ENCODE data around the gene OSBPL8.

The OSBPL8 gene

DNA sequence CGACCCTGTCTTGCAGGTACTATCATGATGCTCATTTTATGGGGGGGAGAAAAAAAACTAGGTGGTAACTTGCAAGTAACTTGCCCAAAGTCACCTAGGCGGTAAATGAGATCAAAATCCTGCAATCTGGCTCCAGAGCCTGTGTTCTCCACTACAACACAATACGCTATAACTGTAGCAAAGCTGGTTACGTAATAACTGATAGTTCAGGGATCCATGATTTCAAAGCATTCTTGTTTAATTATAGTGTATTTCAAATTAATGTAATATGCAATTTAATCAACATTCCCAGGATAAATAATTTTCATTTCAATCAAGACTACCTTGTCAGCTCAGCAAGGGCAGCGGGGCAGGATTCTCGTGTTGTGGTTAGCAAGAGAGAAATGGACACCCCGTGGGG lies 243.1 kb downstream of the OSBPL8 start:
- no peaks in the 10 kb centered on the region for H3K9me3 ChIP-seq (replicated peaks in 1 of 2; ENCODE audit: control insufficient read depth in 2 of 2, insufficient read depth in 1 of 2, low read depth in 1 of 2, low read length in 2 of 2)
- no peak overlapping the region for H2AFZ ChIP-seq (ENCODE audit: low read length)
- no peak for DNase-seq (ENCODE audit: low spot score)
- no peak overlapping the region for H3K4me3 ChIP-seq (ENCODE audit: low read length in 2 of 2)
- no peak overlapping the region for H2BK15ac ChIP-seq (ENCODE audit: low read length)
- no peak overlapping the region for H3K4me2 ChIP-seq (ENCODE audit: insufficient read depth, low read length, poor library complexity, severe bottlenecking)
- H3K4me1 ChIP-seq (ENCODE audit: control insufficient read depth in 2 of 2, insufficient read depth in 1 of 2, low read depth in 1 of 2, low read length in 2 of 2), result peaks cover 3 to 7% of the 10 kb centered on the region in 2 donors
- no peaks in the 10 kb centered on the region for H3K79me1 ChIP-seq (ENCODE audit: low read depth, low read length)
- H2BK12ac ChIP-seq (ENCODE audit: low read length), result no peak overlapping the region
- no CpG with 5 or more reads among the region's 7 CpGs for WGBS, 2 donors (ENCODE audit: extremely low coverage in 2 of 2, insufficient read length in 2 of 2, insufficient replicate concordance in 1 of 2)
- no peak overlapping the region for H3K9ac ChIP-seq (ENCODE audit: low read depth, low read length, poor library complexity)
- no peak overlapping the region for H4K91ac ChIP-seq (ENCODE audit: low read depth, low read length, poor library complexity)
- no peak overlapping the region for H3K14ac ChIP-seq (ENCODE audit: low read length)
- no peaks in the 10 kb centered on the region for H3K36me3 ChIP-seq (replicated peaks in 1 of 2; ENCODE audit: control insufficient read depth in 2 of 2, insufficient read depth in 2 of 2, low read length in 2 of 2)
- no peak overlapping the region for H2AK5ac ChIP-seq (ENCODE audit: low read depth, low read length)
- no peak overlapping the region for H2BK120ac ChIP-seq (ENCODE audit: low read depth, low read length)
- no peak overlapping the region for H3K27ac ChIP-seq (replicated peaks; ENCODE audit: low read length)
- H3K18ac ChIP-seq (ENCODE audit: low read length), result no peak overlapping the region
- H2BK5ac ChIP-seq (ENCODE audit: low read length), result no peak overlapping the region
- H3K4ac ChIP-seq (ENCODE audit: low read length), result no peak overlapping the region
- peaks cover 0 to 12% (median 0%) of the 10 kb centered on the region in 3 experiments for H3K27me3 ChIP-seq (ENCODE audit: control insufficient read depth in 3 of 3, insufficient read depth in 3 of 3, low read depth in 1 of 3, low read length in 3 of 3)
- no peak overlapping the region for H4K8ac ChIP-seq (ENCODE audit: low read depth, low read length)
- no peak overlapping the region for H3K23ac ChIP-seq (ENCODE audit: low read depth, low read length, poor library complexity)

DNA sequence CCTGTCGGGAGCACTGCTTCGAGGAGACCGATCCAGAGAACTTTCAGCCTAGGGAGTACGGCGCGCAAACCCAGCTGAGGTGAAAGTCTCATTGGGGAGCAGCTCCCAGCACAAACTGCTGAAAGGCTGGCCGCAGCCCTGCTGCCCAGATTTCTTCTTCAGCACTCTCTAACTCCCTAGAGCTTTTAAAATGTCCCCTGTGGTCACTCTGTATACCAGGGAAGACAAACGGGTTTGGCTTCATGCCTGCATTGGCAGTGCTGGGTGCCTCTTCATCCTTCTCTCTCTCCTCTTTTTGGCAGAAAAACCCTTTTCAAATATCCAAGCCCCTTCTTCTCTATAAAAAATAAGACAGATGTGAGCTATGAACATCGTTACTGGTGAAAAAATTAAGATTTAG lies 246.3 kb downstream of the OSBPL8 start:
- Histone ChIP-seq H2AFZ (ENCODE audit: low read length) (peak overlapping the region; percentile 59), H2AK5ac (ENCODE audit: low read depth, low read length) (no peak overlapping the region), H3K4me3 (ENCODE audit: low read length in 2 of 2) (no peak overlapping the region), H3K36me3 (replicated peaks in 1 of 2; ENCODE audit: control insufficient read depth in 2 of 2, insufficient read depth in 2 of 2, low read length in 2 of 2) (no peaks in the 10 kb centered on the region), H3K79me1 (ENCODE audit: low read depth, low read length) (no peaks in the 10 kb centered on the region), H3K18ac (ENCODE audit: low read length) (no peak overlapping the region), H4K91ac (ENCODE audit: low read depth, low read length, poor library complexity) (no peak overlapping the region), H2BK5ac (ENCODE audit: low read length) (no peak overlapping the region), H3K4me2 (ENCODE audit: insufficient read depth, low read length, poor library complexity, severe bottlenecking) (no peak overlapping the region), H2BK120ac (ENCODE audit: low read depth, low read length) (no peak overlapping the region), H2BK12ac (ENCODE audit: low read length) (no peak overlapping the region), H3K9me3 (replicated peaks in 1 of 2; ENCODE audit: control insufficient read depth in 2 of 2, insufficient read depth in 1 of 2, low read depth in 1 of 2, low read length in 2 of 2) (no peaks in the 10 kb centered on the region), H2BK15ac (ENCODE audit: low read length) (no peak overlapping the region), H3K14ac (ENCODE audit: low read length) (no peak overlapping the region), H3K27me3 (ENCODE audit: control insufficient read depth in 3 of 3, insufficient read depth in 3 of 3, low read depth in 1 of 3, low read length in 3 of 3) (peaks cover 0 to 12% (median 0%) of the 10 kb centered on the region in 3 experiments), H3K23ac (ENCODE audit: low read depth, low read length, poor library complexity) (no peak overlapping the region), H3K4me1 (ENCODE audit: control insufficient read depth in 2 of 2, insufficient read depth in 1 of 2, low read depth in 1 of 2, low read length in 2 of 2) (peaks cover 5 to 7% of the 10 kb centered on the region in 2 donors), H4K8ac (ENCODE audit: low read depth, low read length) (no peak overlapping the region), H3K9ac (ENCODE audit: low read depth, low read length, poor library complexity) (no peak overlapping the region), H3K4ac (ENCODE audit: low read length) (no peak overlapping the region), H3K27ac (replicated peaks; ENCODE audit: low read length) (no peak overlapping the region)
- no peak for DNase-seq (ENCODE audit: low spot score)
- WGBS, 2 donors (ENCODE audit: extremely low coverage in 2 of 2, insufficient read length in 2 of 2, insufficient replicate concordance in 1 of 2), result no CpG with 5 or more reads among the region's 9 CpGs

DNA sequence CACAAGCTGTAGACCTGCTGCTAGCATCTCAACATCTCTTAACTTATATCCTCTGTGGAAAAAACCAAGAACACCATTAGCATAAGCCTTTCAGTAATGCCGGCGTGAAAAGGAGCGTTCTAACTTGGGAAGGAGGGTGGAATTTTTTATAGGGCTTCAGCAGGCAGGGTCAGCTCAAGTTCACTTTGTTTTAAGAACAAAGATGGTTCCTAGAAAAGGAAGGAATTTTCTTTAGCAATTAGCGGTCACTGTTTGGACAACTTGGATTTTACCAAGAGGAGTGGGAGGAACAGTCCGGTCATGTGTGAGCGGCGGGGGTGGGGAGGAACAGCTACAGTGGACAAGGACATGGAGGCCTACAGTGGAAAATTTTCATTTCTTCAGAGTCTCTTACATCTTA lies 247.3 kb downstream of the OSBPL8 start:
- WGBS, 2 donors (ENCODE audit: extremely low coverage in 2 of 2, insufficient read length in 2 of 2, insufficient replicate concordance in 1 of 2), result no CpG with 5 or more reads among the region's 7 CpGs
- Histone ChIP-seq H4K91ac (ENCODE audit: low read depth, low read length, poor library complexity) (no peak overlapping the region), H3K9me3 (replicated peaks in 1 of 2; ENCODE audit: control insufficient read depth in 2 of 2, insufficient read depth in 1 of 2, low read depth in 1 of 2, low read length in 2 of 2) (no peaks in the 10 kb centered on the region), H3K4ac (ENCODE audit: low read length) (no peak overlapping the region), H2BK120ac (ENCODE audit: low read depth, low read length) (no peak overlapping the region), H2BK5ac (ENCODE audit: low read length) (no peak overlapping the region), H3K27me3 (ENCODE audit: control insufficient read depth in 3 of 3, insufficient read depth in 3 of 3, low read depth in 1 of 3, low read length in 3 of 3) (peaks cover 0 to 12% (median 0%) of the 10 kb centered on the region in 3 experiments), H3K4me3 (ENCODE audit: low read length in 2 of 2) (no peak overlapping the region), H3K4me2 (ENCODE audit: insufficient read depth, low read length, poor library complexity, severe bottlenecking) (no peak overlapping the region), H3K79me1 (ENCODE audit: low read depth, low read length) (no peaks in the 10 kb centered on the region), H3K14ac (ENCODE audit: low read length) (no peak overlapping the region), H3K4me1 (ENCODE audit: control insufficient read depth in 2 of 2, insufficient read depth in 1 of 2, low read depth in 1 of 2, low read length in 2 of 2) (peaks cover 5 to 7% of the 10 kb centered on the region in 2 donors), H2BK15ac (ENCODE audit: low read length) (no peak overlapping the region), H4K8ac (ENCODE audit: low read depth, low read length) (no peak overlapping the region), H3K36me3 (replicated peaks in 1 of 2; ENCODE audit: control insufficient read depth in 2 of 2, insufficient read depth in 2 of 2, low read length in 2 of 2) (no peaks in the 10 kb centered on the region), H3K23ac (ENCODE audit: low read depth, low read length, poor library complexity) (no peak overlapping the region), H2AFZ (ENCODE audit: low read length) (peak overlapping the region; percentile 88), H2AK5ac (ENCODE audit: low read depth, low read length) (no peak overlapping the region), H2BK12ac (ENCODE audit: low read length) (no peak overlapping the region), H3K27ac (replicated peaks; ENCODE audit: low read length) (no peak overlapping the region), H3K18ac (ENCODE audit: low read length) (no peak overlapping the region), H3K9ac (ENCODE audit: low read depth, low read length, poor library complexity) (no peak overlapping the region)
- no peak for DNase-seq (ENCODE audit: low spot score)

DNA sequence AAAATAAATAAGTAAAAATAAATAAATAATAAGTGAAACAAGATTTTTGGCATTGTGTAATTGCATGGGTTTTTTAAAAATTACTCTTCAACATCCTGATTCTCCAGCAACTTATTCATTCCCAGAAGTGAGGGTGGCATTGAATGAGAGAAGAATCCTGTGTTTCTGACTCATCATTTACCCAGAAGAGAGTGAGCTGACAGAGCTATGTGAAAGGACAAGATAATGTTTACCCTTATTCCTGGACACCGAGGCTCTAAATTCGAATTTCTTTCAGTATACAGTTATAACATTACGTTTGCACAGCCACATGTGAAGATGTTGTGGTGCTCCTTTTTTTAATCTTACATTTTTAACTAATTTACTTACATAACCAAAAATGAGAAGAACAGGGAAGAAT lies 247.8 kb downstream of the OSBPL8 start:
- Histone ChIP-seq H2AK5ac (ENCODE audit: low read depth, low read length) (no peak overlapping the region), H2BK5ac (ENCODE audit: low read length) (no peak overlapping the region), H2AFZ (ENCODE audit: low read length) (peak overlapping the region; percentile 88), H3K9me3 (replicated peaks in 1 of 2; ENCODE audit: control insufficient read depth in 2 of 2, insufficient read depth in 1 of 2, low read depth in 1 of 2, low read length in 2 of 2) (no peaks in the 10 kb centered on the region), H3K27me3 (ENCODE audit: control insufficient read depth in 3 of 3, insufficient read depth in 3 of 3, low read depth in 1 of 3, low read length in 3 of 3) (peaks cover 0 to 12% (median 0%) of the 10 kb centered on the region in 3 experiments), H3K4me3 (ENCODE audit: low read length in 2 of 2) (no peak overlapping the region), H3K79me1 (ENCODE audit: low read depth, low read length) (no peaks in the 10 kb centered on the region), H2BK12ac (ENCODE audit: low read length) (no peak overlapping the region), H3K18ac (ENCODE audit: low read length) (no peak overlapping the region), H3K4me1 (ENCODE audit: control insufficient read depth in 2 of 2, insufficient read depth in 1 of 2, low read depth in 1 of 2, low read length in 2 of 2) (peaks cover 5 to 7% of the 10 kb centered on the region in 2 donors), H3K23ac (ENCODE audit: low read depth, low read length, poor library complexity) (no peak overlapping the region), H3K14ac (ENCODE audit: low read length) (no peak overlapping the region), H2BK15ac (ENCODE audit: low read length) (no peak overlapping the region), H2BK120ac (ENCODE audit: low read depth, low read length) (no peak overlapping the region), H3K4ac (ENCODE audit: low read length) (no peak overlapping the region), H3K27ac (replicated peaks; ENCODE audit: low read length) (no peak overlapping the region), H3K36me3 (replicated peaks in 1 of 2; ENCODE audit: control insufficient read depth in 2 of 2, insufficient read depth in 2 of 2, low read length in 2 of 2) (no peaks in the 10 kb centered on the region), H3K4me2 (ENCODE audit: insufficient read depth, low read length, poor library complexity, severe bottlenecking) (no peak overlapping the region), H4K91ac (ENCODE audit: low read depth, low read length, poor library complexity) (no peak overlapping the region), H4K8ac (ENCODE audit: low read depth, low read length) (no peak overlapping the region), H3K9ac (ENCODE audit: low read depth, low read length, poor library complexity) (no peak overlapping the region)
- WGBS, 2 donors (ENCODE audit: extremely low coverage in 2 of 2, insufficient read length in 2 of 2, insufficient replicate concordance in 1 of 2), result no CpG with 5 or more reads among the region's 3 CpGs
- no peak for DNase-seq (ENCODE audit: low spot score)
